Prostate gland (tissue), 2 donors: ENCODE measurements around the gene RNU6-1. TPM values are rescaled to one million over a fixed set of nuclear protein-coding genes. Genes with fewer than 3 reads are reported as not detected.

Source experiments
- DNase-seq: peaks from one replicate; pipeline ENCODE4 v3.0.0-alpha.2; 2019; ENCODE audit warnings: low spot score
- H3K27ac ChIP-seq, 2 donors: fragments of 200-600 bp; sonication (generic); 2 replicates each; pipeline ENCODE4 v1.5.1; 2017 to 2019
- H3K27me3 ChIP-seq: fragments of 200-600 bp; sonication (generic); replicated peaks from 2 replicates; pipeline ENCODE4 v1.5.1; 2019; ENCODE audit not compliant: insufficient read depth
- H3K36me3 ChIP-seq, 2 donors: fragments of 200-600 bp; sonication (generic); 1 replicate in 1 of 2; 2 replicates in 1 of 2; pipeline versions ENCODE4 v1.5.1 to v1.8.1; 2017 to 2019
- H3K4me1 ChIP-seq: fragments of 200-600 bp; sonication (generic); replicated peaks from 2 replicates; pipeline ENCODE4 v1.5.1; 2019
- H3K4me3 ChIP-seq, 2 donors: fragments of 200-600 bp; sonication (generic); 2 replicates each; pipeline ENCODE4 v1.5.1; 2017 to 2019
- H3K9me3 ChIP-seq: fragments of 200-600 bp; sonication (generic); 2 replicates; pipeline ENCODE4 v1.5.1; 2017
- POLR2A ChIP-seq: fragments of 450-650 bp; IDR thresholded peaks from one replicate; pipeline ENCODE4 v1.6.1; 2016; ENCODE audit warnings: antibody characterized with exemption, mild to moderate bottlenecking
- POLR2AphosphoS5 ChIP-seq: sonication (generic); formaldehyde crosslinking; IDR thresholded peaks from one replicate; pipeline ENCODE4 v1.6.1; 2017; ENCODE audit warnings: antibody characterized with exemption
- WGBS: methylation state at CpG from one replicate; pipeline ENCODE4 v1.1.5; 2018; 5-methylcytosine and 5-hydroxymethylcytosine counted together
- intact Hi-C: fragments of 100-400 bp; cut with DNase I; formaldehyde crosslinking; loops from one replicate; pipeline ENCODE4 v1.14.2; 2022
- total RNA-seq, 2 donors: library from RNA; depleted of rRNA; stranded (reverse); fragments of >200 nt; gene quantifications; one replicate each; pipeline ENCODE4 v1.1.0, GENCODE V29; 2016
- TF ChIP-seq, protein P1 (sequence below), 4 experiments: fragments of 200-600 bp in 2 of 4; fragments of 450-650 bp in 2 of 4; sonication (generic) in 2 of 4; IDR thresholded peaks; 1 replicate in 3 of 4; 2 replicates in 1 of 4; pipeline ENCODE4 v1.5.1; 2016 to 2019; ENCODE audit warnings: antibody characterized with exemption in 4 of 4, mild to moderate bottlenecking in 2 of 4, moderate library complexity in 2 of 4

Gene RNU6-1
- total RNA-seq, 2 donors from 2014 or later = not detected

DNA sequence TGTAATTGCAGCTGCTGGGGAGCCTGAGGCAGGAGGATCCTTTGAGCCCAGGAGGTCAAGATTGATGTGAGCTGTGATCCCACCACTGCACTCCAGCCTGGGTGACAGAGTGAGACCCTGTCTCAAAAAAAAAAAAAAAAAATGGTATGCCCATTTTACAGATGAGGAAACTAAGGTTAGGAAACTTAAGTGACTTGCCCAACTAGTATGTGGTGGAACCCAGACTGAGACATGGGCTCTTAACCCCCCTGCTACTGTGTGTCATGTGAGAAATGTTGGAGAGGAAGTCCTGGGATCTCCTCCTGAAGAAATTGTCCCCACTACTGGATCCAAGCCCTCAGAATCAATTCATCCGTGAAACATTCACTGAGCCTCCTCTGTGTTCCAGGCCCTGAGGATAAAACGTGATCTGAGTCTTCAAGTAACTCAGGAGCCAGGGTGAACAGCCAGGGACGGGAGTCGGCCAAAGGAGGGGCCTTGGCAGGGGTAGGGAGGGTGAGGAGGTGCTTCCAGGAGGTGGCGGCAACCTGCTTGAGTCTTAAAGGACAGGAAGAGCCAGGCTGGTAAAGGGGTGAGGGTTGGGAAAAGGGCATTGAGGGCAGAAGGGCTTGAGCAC is 19.6 kb upstream of the RNU6-1 start:
- H3K4me1 ChIP-seq = no peaks in the 10 kb centered on the region
- H3K9me3 ChIP-seq = no peaks in the 10 kb centered on the region
- H3K4me3 ChIP-seq = no peak overlapping the region
- no peaks in the 10 kb centered on the region for H3K27me3 ChIP-seq
- H3K36me3 ChIP-seq = no peaks in the 10 kb centered on the region
- TF ChIP-seq POLR2A (no peak), POLR2AphosphoS5 (no peak)
- TF ChIP-seq, protein P1, sequence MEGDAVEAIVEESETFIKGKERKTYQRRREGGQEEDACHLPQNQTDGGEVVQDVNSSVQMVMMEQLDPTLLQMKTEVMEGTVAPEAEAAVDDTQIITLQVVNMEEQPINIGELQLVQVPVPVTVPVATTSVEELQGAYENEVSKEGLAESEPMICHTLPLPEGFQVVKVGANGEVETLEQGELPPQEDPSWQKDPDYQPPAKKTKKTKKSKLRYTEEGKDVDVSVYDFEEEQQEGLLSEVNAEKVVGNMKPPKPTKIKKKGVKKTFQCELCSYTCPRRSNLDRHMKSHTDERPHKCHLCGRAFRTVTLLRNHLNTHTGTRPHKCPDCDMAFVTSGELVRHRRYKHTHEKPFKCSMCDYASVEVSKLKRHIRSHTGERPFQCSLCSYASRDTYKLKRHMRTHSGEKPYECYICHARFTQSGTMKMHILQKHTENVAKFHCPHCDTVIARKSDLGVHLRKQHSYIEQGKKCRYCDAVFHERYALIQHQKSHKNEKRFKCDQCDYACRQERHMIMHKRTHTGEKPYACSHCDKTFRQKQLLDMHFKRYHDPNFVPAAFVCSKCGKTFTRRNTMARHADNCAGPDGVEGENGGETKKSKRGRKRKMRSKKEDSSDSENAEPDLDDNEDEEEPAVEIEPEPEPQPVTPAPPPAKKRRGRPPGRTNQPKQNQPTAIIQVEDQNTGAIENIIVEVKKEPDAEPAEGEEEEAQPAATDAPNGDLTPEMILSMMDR (IDR thresholded peaks at IDR 0.05) = no peak
- intact Hi-C loops = no loop called here
- WGBS = 25% methylated on average over 5 of the region's 5 CpGs
- no peak for DNase-seq
- no peak overlapping the region for H3K27ac ChIP-seq

DNA sequence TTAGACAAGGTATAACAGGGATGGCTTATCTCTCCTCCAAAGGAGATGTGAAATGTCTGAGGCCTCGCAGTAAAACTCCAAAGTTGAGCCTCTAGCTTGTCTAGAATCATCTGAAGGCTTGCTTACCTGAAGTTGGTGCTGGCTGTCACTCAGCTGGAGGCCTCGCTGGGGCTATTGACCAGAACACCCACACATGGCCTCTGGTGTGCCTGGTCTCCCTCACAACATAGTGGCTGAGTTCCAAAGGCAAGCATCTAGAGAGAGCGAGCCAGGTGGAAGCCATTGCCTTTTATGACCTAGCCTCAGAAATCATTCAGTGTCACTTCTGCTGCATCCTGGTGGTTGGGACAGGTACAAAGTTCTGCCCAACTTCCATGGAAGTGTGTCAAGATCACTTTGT is 17.4 kb upstream of the RNU6-1 start:
- no peaks in the 10 kb centered on the region for H3K36me3 ChIP-seq
- no peak overlapping the region for H3K27ac ChIP-seq
- no peak overlapping the region for H3K4me3 ChIP-seq
- H3K4me1 ChIP-seq = no peaks in the 10 kb centered on the region
- intact Hi-C loops = no loop called here
- no peaks in the 10 kb centered on the region for H3K27me3 ChIP-seq
- WGBS = 91% methylated on average over 3 of the region's 3 CpGs
- no peak for DNase-seq
- TF ChIP-seq POLR2AphosphoS5 = no peak
- TF ChIP-seq, protein P1 (IDR thresholded peaks at IDR 0.05) = no peak
- TF ChIP-seq POLR2A = no peak
- no peaks in the 10 kb centered on the region for H3K9me3 ChIP-seq

DNA sequence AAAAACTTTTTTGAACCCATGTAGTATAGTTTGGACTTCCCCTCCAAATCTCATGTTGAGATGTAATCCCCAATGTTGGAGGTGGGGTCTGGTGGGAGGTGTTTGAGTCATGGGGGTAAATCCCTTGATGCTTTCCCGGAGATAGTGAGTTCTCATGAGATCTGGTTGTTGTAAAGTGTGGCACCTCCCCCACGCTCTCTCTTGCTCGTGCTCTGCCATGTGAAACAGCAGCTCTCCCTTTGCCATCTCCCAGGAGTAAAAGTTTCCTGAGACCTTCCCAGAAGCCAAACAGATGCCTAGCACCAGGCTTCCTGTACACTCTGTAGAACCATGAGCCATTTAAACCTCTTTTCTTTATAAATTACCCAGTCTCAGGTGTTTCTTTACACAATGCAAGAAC is 16.0 kb upstream of the RNU6-1 start:
- DNase-seq = no peak
- TF ChIP-seq POLR2A (no peak), POLR2AphosphoS5 (no peak)
- TF ChIP-seq, protein P1 (IDR thresholded peaks at IDR 0.05) = no peak

DNA sequence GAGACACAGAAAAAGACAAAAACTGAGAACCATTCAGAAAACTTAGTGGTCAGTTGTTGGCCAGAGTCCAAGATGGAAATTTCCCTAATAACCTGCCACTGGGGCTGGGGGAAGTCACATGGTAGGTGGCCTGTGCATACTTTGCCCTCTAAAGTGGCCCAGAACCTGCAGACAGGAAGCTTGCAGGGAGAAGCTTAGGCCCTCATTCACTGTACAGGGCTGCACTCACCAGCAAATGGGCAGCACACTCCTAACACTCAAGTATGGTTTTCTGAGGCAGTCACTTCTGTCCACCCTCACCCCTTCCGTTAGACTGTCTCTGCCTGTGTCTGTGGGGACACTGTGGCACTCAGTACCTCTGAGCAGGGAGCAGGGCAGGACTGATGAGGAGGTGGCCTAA is 14.5 kb upstream of the RNU6-1 start:
- Histone ChIP-seq H3K4me1 (no peaks in the 10 kb centered on the region), H3K4me3 (no peak overlapping the region), H3K27ac (no peak overlapping the region), H3K27me3 (no peaks in the 10 kb centered on the region), H3K9me3 (no peaks in the 10 kb centered on the region), H3K36me3 (no peaks in the 10 kb centered on the region)
- intact Hi-C loops = no loop called here
- WGBS = 93% methylated on average over 1 of the region's 1 CpG
- no peak for DNase-seq
- TF ChIP-seq, protein P1 (IDR thresholded peaks at IDR 0.05) = no peak
- TF ChIP-seq POLR2AphosphoS5 = no peak
- TF ChIP-seq POLR2A = no peak

More for the DNA sequence above, 16.0 kb upstream of the RNU6-1 start:
- H3K27ac ChIP-seq = no peak overlapping the region
- no peaks in the 10 kb centered on the region for H3K36me3 ChIP-seq
- H3K4me3 ChIP-seq = no peak overlapping the region
- no peaks in the 10 kb centered on the region for H3K4me1 ChIP-seq
- H3K27me3 ChIP-seq = no peaks in the 10 kb centered on the region
- no peaks in the 10 kb centered on the region for H3K9me3 ChIP-seq
- WGBS = 72% methylated on average over 3 of the region's 3 CpGs
- intact Hi-C loops = no loop called here

DNA sequence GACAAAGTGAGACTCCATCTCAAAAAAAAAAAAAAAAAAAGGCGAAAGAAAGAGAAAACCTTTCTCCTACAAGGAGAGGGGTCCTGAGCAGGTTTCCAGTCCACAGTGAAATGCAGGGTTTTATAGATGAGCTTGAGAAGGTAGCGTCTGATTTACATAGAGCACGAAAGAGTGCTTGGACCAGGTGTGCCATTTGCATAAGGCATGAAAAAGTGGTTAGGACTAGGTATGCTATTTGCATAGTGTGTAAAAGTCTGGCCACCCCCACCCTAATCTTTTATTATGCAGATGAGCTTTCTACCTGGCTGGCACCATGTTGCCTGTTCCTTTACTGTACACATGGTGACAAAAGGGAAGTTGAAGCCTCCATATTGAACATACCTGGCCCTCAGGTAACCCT is 13.6 kb upstream of the RNU6-1 start:
- no peaks in the 10 kb centered on the region for H3K27me3 ChIP-seq
- 94% methylated on average over 3 of the region's 3 CpGs for WGBS
- no peaks in the 10 kb centered on the region for H3K9me3 ChIP-seq
- H3K4me1 ChIP-seq = no peaks in the 10 kb centered on the region
- H3K4me3 ChIP-seq = no peak overlapping the region
- intact Hi-C loops = no loop called here
- TF ChIP-seq, protein P1 (IDR thresholded peaks at IDR 0.05) = no peak
- TF ChIP-seq POLR2AphosphoS5 (no peak), POLR2A (no peak)
- no peak for DNase-seq
- no peak overlapping the region for H3K27ac ChIP-seq
- H3K36me3 ChIP-seq = no peaks in the 10 kb centered on the region
